ENCODE measurements around the gene YIF1A.
"Not testable (repeated sequence)": the region's sequence is repeated elsewhere in the genome, so short reads cannot be mapped to it uniquely, and the experiment has no call there.

YIF1A gene

DNA sequence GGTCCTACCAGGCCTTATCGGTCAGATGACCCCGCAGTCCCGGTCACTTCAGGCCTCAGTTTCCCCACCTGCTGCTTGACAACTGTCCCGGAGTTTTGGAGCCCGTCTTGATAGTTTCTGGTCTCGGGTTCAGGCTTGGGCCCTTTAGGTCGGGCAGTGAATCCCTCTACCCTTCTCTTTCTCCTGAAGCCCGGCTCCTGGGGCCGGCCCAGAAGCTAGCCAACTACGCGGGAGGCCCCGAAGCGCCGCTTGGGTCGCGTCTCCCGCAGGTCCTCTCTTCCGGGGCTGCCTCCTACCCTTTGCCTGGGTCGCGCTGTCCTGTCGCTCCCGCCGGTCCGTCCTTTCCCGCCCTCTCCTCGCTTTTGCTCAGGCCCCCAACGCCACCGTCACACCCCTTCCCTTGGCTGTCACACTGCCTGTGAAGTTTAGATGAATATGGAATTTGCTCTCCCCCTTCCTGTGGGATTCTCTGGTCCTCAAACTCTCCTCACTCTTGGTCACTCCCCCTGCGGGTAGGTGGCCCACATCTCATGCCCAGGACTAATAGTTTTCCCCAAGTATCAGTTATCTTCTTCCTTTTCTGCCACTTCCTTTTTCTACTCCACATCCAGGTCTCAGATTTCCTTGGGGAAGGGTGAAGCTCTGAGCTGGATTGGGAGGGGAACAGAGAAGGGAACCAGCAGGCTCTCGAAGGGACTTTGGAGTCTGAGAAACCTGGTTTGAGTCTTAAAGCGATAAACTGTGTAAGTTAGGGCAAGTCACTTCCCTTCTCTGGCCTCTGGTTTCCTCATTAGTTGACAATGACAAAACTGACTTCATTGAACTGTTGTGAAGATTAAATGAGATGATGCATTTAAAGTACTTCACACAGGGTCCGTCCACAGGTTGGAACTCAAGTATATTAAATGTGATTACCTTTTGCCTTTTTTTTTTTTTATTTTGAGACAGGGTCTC lies 19.7 kb downstream of the YIF1A start:
- peak; percentile 99 for DNase-seq (ENCODE audit: low spot score)

DNA sequence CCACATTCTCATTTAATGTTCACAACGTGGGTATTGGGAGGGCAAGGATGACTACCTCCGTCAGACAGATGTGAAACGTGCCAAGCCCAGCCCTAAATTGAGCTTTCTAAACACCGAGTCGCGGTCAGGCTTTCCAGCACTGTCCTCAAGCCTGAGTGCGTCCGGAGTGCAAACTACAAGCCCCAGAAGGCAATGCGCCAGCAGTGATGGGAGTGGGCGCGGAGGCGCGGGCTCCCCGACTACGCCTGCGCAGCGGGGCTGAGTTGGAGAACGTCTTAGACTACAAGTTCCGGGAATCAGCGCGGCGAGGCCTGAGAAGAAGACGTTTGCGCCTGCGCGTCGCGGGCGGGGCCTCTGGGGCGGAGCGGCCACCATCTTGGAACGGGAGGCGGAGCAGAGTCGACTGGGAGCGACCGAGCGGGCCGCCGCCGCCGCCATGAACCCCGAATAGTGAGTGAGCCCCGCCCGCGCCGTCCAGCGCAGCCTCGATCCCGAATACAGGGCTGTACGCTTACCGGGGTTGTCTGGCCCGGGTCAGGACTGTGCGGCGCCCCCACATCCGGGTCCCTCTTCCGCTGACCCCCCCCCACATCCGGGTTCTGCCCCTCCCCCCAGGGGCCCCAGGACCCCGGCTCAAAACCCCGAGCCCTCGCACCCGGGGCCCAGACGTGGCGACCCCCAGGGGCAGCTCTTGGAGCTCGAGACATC lies 20.5 kb downstream of the YIF1A start, which contains the start of gene RAB1B:
TSS of gene RAB1B (plus strand) at position 396 of the 708 bp plus-strand sequence. CDS start at position 437, 41 bp downstream.
- peak; percentile 100 for DNase-seq (ENCODE audit: low spot score)

DNA sequence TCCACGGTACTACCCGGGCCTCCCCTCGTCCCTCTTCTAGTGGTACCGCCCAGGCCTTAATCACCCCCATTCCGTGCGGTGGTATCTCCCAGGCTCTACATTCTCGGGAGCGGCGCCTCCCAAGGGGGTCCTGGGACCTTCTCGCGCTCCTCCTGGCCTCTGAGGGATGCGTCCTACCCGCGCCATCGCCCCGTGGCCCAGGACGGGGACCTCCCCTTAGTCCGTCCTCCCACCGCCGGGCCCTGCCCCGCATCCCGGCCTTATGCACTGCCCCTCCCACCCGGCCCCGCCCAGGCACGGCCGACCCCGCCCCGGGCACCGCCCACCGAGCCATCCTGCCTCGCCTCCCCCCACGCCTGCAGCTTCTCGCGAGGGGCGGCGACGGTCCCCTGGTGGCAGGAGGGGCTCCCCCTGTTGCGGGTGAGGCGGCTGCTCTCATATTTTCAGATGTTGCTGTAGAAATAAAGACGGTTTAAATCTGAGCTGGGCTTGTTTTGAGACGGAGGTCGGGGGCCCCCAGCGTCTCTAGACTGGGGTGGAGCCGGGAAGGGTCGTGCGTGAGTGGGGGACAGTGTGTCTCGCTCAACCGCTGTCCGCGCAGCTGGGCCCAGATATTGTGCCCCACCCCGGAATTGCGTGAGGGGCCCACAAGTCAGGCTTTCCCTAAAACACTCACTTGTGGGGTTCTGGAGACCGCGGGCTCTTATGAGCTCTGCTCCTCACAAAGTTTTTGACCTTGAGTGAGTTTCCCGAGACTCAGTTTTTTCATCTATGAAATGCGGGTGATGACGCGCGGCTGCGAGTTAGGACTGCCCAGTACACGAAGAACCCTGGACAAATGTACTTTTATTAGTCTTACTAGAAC lies 21.3 kb downstream of the YIF1A start:
- peak; percentile 100 for DNase-seq (ENCODE audit: low spot score)

DNA sequence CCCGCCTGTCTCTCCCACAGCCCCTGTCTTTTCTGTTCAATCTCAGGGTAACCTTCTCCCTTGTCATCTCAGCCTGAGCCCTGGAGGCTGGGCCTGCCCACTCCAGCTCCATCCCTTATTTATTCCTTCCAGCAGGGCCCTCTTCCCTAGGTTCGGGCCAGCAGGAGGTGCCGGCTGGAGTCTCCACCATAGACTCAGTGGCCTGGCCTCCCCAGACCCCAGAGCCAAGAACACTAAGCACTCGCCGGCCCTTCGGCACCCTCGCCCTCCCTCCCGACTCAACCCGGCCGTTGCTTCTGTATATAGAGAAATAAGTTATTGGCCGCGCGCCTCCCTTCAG lies 21.9 kb downstream of the YIF1A start:
- no peak for DNase-seq (ENCODE audit: low spot score)

DNA sequence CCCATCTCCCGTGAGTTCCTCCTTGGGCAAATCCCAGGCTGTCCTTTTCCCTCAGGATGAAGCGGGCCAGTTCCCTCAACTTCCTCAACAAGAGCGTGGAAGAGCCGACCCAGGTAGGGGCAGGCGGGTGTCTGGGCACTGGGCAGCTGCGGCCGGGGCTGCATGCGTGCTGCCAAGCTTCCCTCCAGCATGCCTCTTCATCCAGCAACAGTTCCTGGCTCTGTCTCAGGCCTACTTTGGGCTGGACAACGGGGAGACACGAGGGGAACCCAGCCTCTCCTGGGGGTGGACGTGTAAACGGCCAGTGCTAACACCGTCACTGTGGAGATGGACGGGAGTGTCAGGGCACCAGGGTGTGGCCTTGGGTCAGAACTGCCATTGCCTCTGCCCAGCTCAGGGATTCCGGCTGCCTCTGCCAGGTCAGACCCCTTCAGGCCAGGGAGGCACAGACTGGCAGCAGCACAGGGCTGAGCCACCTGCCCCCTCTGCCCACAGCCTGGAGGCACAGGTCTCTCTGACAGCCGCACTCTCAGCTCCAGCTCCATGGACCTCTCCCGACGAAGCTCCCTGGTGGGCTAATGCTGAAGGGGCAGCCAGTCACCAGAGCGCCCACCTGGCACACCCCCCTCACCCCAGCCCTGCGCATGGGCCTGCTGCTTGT lies 22.4 kb downstream of the YIF1A start:
- no peak for DNase-seq (ENCODE audit: low spot score)

DNA sequence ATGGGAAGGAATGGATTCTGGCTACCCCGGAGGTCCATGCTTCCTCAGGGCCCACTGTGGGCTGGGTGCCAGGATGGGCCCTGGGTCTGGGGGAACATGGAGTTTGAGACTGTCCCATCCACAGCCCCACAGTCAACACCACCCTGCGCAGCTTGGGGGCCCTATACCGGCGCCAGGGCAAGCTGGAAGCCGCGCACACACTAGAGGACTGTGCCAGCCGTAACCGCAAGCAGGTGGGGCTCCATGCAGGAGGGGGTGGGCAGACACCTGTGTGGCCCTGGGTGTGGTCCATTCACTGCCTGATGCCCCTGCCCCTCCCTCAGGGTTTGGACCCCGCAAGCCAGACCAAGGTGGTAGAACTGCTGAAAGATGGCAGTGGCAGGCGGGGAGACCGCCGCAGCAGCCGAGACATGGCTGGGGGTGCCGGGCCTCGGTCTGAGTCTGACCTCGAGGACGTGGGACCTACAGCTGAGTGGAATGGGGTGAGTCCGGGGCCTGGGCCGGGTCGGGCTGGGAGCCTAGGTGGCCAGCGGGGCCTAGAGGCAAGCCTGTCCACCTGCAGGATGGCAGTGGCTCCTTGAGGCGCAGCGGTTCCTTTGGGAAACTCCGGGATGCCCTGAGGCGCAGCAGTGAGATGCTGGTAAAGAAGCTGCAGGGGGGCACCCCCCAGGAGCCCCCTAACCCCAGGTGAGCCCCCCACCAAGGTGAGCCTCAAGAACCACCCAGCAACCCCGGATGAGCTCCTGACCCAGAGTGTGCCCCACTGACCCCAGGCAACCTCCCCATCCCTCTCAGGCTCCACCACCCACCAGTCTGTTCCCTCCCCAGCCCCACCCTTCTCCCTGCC lies 23.2 kb downstream of the YIF1A start:
- no peak for DNase-seq (ENCODE audit: low spot score)

DNA sequence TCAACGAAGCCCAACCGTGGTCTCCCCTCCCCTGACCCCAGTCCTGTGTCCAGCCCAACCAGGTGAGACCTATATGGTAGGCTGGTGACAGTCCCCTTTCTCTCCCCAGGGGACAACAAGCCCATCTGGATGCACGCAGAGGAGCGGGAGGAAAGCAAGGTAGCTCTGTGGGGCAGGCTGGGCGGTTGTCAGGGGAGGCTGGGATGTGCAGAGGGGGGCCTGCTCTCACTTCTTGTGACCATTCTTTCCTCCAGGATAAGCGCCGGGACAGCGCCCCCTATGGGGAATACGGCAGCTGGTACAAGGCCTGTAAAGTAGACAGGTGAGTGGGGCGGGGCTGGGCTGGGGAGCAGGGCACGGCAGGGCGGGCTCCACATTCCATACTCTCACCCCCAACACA lies 24.0 kb downstream of the YIF1A start:
- peak; percentile 89 for DNase-seq (ENCODE audit: low spot score)

DNA sequence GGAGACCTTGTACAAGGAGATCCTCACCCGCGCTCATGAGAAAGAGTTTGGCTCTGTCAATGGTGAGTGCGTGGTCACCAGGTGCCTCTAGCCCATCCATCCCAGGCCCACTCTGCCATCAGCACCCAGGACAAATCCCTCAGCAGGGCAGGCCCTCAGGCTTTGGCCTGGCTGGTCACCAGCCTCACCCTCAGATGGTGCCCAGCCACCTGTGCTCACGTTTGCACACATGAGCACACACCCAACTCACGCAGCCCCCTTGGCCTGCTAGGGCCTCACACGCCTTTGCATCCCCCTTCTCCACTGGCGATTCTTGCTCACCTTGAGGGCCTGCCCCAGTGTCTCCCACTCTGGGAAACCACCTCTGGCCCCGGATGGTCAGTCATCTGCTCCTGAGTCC lies 24.6 kb downstream of the YIF1A start:
- DNase-seq (ENCODE audit: low spot score) = no peak

DNA sequence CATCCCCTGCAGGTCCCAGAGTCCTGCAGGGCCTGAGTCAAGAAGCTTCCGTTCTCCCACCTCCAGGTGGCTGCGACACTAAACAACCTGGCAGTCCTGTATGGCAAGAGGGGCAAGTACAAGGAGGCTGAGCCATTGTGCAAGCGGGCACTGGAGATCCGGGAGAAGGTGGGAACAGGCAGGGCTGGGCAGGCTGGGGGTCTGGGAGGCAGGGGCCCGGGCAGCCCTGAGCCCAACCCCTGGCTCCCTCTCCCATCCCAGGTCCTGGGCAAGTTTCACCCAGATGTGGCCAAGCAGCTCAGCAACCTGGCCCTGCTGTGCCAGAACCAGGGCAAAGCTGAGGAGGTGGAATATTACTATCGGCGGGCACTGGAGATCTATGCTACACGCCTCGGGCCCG lies 25.2 kb downstream of the YIF1A start:
- no peak for DNase-seq (ENCODE audit: low spot score)

DNA sequence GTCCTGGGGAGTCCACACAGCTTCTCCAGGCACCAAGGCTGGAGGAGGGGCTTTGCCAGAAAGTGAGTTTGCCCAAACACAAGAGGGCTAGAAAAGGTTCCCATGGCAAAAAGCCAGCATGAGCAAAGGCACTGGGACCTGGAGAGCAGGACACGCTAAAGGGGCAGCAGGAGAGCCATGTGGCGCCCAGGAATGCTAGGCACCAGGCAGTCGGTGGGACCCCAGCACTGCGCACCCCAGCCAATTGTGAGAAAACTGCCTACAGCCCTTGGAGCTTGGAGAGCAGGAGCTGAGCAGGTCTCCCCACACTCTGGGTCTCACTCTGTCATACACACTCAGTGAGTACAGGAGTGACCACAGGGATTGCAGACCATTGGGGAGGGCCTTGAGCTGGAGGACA lies 25.7 kb downstream of the YIF1A start:
- no peak for DNase-seq (ENCODE audit: low spot score)

DNA sequence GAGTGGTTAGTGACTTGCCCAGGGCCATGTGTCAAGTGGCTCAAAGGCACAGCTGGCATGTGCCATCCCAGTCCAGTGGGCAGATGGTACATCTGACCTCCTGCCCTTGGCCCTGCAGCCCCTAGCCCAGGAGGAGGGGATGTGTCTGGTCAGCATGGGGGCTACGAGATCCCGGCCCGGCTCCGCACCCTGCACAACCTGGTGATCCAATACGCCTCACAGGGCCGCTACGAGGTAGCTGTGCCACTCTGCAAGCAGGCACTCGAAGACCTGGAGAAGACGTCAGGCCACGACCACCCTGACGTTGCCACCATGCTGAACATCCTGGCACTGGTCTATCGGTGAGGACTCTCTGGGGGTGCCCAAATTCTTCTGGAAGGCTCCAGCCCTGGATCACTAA lies 26.2 kb downstream of the YIF1A start:
- DNase-seq (ENCODE audit: low spot score) = no peak

DNA sequence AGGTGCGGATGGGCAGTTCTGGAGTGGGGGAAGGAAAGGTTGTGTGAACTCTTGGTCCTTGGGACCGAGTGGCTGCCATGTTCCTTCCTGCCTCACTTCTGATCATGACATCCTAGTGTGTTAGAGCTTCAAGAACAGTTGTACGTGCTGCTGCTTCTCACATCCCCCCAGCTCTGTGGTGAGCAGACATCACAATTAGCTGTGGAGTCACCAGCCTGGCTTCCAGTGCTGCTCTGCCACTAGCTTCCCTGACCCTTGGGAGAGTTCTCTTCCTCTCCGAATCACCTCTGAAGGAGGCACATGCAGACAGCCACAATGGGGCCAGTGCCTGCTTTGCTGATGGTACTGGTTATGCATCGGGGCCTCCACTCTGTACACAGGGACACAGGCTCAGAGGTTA lies 26.8 kb downstream of the YIF1A start:
- no peak for DNase-seq (ENCODE audit: low spot score)

DNA sequence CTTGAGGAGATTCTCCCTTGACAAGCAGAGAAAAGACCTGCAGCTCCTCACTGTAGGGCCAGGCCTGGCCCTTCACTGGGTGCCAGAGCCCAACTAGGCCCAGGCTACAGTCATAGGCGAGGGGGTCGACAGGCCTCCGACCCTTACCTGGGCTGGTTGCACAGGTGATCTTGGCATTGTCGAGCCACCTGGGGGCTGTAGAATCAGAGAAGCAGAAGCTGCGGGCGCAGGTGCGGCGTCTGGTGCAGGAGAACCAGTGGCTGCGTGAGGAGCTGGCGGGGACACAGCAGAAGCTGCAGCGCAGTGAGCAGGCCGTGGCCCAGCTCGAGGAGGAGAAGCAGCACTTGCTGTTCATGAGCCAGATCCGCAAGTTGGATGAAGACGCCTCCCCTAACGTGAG lies 27.4 kb downstream of the YIF1A start:
- no peak for DNase-seq (ENCODE audit: low spot score)

DNA sequence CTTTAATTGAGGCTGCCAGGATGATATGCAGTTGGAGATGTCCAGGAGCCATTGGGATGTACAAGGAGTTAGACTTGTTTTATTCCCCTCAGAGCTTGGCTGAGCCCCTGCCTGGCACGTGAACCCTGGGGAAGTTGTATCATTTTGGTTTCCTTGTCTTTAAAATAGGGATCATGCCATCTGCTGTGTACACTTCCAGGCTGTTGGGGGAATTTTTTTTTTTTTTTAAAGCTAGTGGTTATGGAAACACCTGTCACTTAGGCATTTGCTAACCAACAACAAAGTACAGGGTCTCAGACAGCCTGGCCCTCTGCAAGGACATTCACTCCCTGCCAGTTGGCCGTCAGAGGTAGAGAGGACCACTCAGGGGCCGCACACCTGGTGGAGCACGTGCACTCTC lies 29.0 kb downstream of the YIF1A start:
- DNase-seq (ENCODE audit: low spot score) = no peak

DNA sequence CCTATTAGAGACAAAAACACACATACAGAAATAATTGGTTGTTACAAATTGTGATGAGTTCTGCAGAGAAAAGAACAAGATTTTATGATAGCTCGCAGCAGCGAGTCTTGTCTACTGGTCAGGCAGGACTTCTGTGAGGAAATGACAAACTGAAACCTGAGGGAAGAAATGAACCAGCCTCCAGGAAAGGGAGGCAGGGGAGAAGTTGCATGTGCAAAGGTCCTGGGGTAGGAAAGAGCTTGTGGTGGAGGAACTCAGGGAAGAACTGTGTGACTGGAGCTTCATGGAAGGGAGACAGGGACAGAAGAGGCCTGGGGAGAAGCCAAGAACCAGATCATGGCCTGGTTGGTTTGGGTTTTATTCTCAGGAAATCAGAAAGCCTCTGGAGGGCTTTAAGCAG lies 29.7 kb downstream of the YIF1A start:
- no peak for DNase-seq (ENCODE audit: low spot score)

DNA sequence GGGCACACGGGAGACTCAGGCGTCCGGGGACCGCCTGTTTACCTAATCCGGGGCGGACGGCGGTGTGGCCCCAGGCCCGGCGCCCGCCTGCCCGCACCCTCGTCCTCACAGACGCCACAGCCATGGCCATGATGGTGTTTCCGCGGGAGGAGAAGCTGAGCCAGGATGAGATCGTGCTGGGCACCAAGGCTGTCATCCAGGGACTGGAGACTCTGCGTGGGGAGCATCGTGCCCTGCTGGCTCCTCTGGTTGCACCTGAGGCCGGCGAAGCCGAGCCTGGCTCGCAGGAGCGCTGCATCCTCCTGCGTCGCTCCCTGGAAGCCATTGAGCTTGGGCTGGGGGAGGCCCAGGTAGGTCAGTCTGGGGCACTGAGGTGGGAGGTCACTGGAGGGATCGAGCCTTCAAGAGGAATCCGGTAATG lies 30.5 kb downstream of the YIF1A start:
- DNase-seq (ENCODE audit: low spot score) = no peak

DNA sequence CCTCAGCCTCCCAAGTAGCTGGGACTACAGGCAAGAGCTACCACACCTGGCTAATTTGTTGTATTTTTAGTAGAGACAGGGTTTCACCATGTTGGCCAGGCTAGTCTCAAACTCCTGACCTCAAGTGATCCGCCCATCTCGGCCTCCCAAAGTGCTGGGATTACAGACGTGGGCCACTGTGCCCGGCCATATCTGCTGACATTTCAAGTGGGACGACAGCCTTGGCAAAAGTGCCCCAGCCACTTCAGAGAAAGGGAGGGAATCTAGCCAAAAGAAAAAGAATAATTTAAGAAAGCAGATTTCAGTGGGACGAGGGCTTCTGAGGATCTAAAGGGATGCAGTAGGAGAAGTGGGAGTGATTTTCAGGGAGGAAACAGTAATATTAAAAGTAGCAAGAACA lies 35.9 kb downstream of the YIF1A start:
- not testable (repeated sequence) for DNase-seq (ENCODE audit: low spot score)

DNA sequence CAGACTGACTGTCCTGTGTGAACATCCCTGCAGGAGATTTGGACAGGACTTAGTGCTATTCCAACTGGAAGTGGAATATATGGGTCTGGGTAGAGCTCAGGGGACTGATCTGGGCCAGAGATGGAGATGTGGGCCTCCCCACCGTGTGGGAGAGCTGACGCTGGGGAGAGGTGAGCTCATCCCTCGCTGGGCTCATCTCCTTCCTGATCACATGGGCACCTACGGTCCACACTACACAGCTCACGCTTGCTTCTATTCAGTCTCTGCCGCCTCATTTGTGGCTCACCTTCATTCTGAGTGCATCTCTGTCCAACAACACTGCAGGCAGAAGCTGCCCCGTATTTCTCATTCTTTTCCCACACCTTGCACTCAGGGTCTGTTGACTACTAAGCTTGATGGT lies 37.1 kb downstream of the YIF1A start:
- DNase-seq (ENCODE audit: low spot score) = no peak

DNA sequence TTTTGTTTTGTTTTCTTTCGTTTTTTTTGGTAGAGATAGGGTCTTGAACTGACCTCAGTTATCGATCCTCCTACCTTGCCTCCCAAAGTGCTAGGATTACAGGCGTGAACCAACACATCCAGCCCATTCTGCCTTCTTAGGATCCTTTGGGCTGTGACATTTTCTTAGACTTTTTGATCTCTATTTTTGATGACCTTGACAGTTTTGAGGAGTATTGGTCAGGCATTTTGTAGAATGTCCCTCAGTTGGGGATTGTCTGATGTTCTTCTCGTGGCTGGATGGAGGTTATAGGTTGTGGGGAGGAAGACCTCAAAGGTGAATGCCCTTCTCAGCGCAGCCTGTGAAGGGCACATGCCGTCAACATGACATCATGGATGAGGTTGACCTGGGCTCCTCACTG lies 40.0 kb downstream of the YIF1A start:
- no peak for DNase-seq (ENCODE audit: low spot score)

DNA sequence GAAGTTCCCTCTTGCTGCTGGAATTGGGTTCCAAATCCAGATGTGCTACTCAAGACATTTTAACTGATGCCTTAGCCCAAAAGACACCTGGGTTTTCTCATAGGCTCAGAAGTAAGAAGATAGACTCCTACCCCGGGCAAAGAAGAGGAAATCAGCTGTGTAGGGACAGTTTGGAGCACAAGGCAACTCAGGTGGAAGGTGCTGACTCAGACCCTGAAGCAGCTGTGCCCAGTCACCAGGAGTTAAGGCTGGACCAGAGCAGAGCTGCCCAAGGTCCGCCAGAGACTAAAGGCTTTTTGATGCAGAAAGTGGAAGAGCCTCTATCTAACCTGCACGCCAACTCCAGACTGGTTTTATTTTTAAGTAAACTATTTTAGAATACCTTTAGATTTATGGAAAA lies 41.1 kb downstream of the YIF1A start:
- DNase-seq (ENCODE audit: low spot score) = no peak

DNA sequence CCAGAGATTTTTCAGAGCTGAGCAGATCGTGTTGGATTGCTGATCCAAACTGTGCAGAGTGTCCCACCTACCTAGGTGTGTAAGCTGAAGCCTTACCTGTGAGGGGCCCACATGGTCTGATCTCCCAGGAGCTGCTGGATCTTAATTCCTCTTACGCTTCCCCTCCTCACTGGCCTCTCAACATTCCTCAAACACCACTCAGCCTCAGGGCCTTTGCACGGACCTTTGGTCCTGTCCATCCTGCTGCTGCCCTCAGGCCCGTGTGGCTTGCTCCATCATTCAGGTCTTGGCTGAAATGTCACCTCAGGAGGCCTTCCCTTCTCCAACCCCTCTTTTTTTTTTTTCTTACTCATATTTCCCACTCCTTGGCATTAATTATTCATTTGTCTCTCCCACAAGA lies 41.6 kb downstream of the YIF1A start:
- DNase-seq (ENCODE audit: low spot score) = no peak

Data from HuH-7.5 (cell line).